K562 (cell line): ENCODE measurements around the gene IL6ST. TPM values are rescaled to one million over a fixed set of nuclear protein-coding genes. Genes with fewer than 3 reads are reported as not detected.

ENCODE experiments used
- ATAC-seq: fragments of 200-7000 bp; cut with Tn5 transposase; 3 replicates; pipeline ENCODE4 v1.9.1; 2020; ENCODE audit warnings: moderate library complexity
- BruUV-seq: library from RNA; stranded (reverse); fragments of 400-500 nt; replicated peaks from 2 replicates; lab custom pipeline; 2021; lab: Mats Ljungman, UMichigan
- CTCF ChIA-PET: fragments of 300-600 bp; formaldehyde crosslinking; extraction: SDS; loops from one replicate; lab custom pipeline; 2021; ENCODE audit warnings: low intra/inter-chr PET ratio; lab: Yijun Ruan, JAX
- POLR2A ChIA-PET: fragments of 300-600, 350-650 bp; sonication (Branson Sonifier 250); formaldehyde crosslinking; extraction: SDS; loops from one replicate; lab custom pipeline; 2021; ENCODE audit warnings: antibody characterized with exemption, inconsistent platforms; lab: Yijun Ruan, JAX
- DNase-seq, 4 experiments: peaks; one replicate each; pipeline versions ENCODE4 v3.0.0 to v3.0.0-alpha.2; 2011 to 2018; ENCODE audit warnings: low spot score in 3 of 4, mixed read lengths in 3 of 4; ENCODE audit errors: extremely low read depth in 1 of 4
- FAIRE-seq: peaks from 2 replicates; lab custom pipeline; 2011; peaks lifted over from hg19 to GRCh38; lab: Jason Lieb, UNC
- H2AFZ ChIP-seq: 2 replicates; pipeline ENCODE4 v1.6.0; 2011; ENCODE audit warnings: low read depth, low read length, control low read depth, inconsistent platforms
- H3K27ac ChIP-seq: fragments of 200-600 bp; 3 replicates; pipeline ENCODE4 v1.8.0; 2011; ENCODE audit warnings: low read depth, mild to moderate bottlenecking, control low read depth, inconsistent platforms, low read length, moderate library complexity, mixed read lengths; ENCODE audit errors: extremely low read depth
- H3K27me3 ChIP-seq, 2 experiments: fragments of 300-600 bp in 1 of 2; 2 replicates in 1 of 2; 3 replicates in 1 of 2; pipeline versions ENCODE4 v1.6.0 to v1.8.0; 2011; ENCODE audit warnings: inconsistent platforms in 2 of 2, low read length in 2 of 2, mild to moderate bottlenecking in 1 of 2, mixed read lengths in 1 of 2, moderate library complexity in 1 of 2; ENCODE audit not compliant: control insufficient read depth in 2 of 2, insufficient read depth in 2 of 2
- H3K36me3 ChIP-seq: fragments of 300-600 bp; 3 replicates; pipeline ENCODE4 v1.8.0; 2011; ENCODE audit warnings: mild to moderate bottlenecking, low read length, inconsistent platforms; ENCODE audit not compliant: control insufficient read depth, insufficient read depth
- H3K4me1 ChIP-seq, 2 experiments: fragments of 200-600 bp in 1 of 2; replicated peaks in 1 of 2; 2 replicates in 1 of 2; 3 replicates in 1 of 2; pipeline versions ENCODE4 v1.5.1 to v1.8.0; 2011; ENCODE audit warnings: inconsistent platforms in 2 of 2, low read length in 2 of 2, mild to moderate bottlenecking in 1 of 2, mixed read lengths in 1 of 2, moderate library complexity in 1 of 2; ENCODE audit not compliant: control insufficient read depth in 2 of 2, insufficient read depth in 2 of 2
- H3K4me2 ChIP-seq: 2 replicates; pipeline ENCODE4 v1.6.1; 2011; ENCODE audit warnings: low read length, control low read depth, inconsistent platforms, mixed read lengths; ENCODE audit not compliant: insufficient read depth
- H3K4me3 ChIP-seq: fragments of 200-600 bp; sonication (generic), shearing (Covaris generic); 2 replicates; pipeline ENCODE4 v1.5.1; 2016; ENCODE audit warnings: control low read depth, inconsistent platforms
- H3K79me2 ChIP-seq: fragments of 200-600 bp; 3 replicates; pipeline ENCODE4 v1.8.0; 2011; ENCODE audit warnings: low read length, inconsistent platforms; ENCODE audit not compliant: control insufficient read depth, insufficient read depth
- H3K9ac ChIP-seq, 2 experiments: 2 replicates each; pipeline versions ENCODE4 v1.6.0 to v1.6.1; 2011; ENCODE audit warnings: low read depth in 2 of 2, low read length in 2 of 2, control low read depth in 1 of 2, inconsistent platforms in 1 of 2, mild to moderate bottlenecking in 1 of 2, mixed read lengths in 1 of 2; ENCODE audit not compliant: insufficient read depth in 1 of 2
- H3K9me1 ChIP-seq: one replicate; pipeline ENCODE4 v1.6.0; 2011; ENCODE audit warnings: inconsistent platforms, mild to moderate bottlenecking, low read length, moderate library complexity; ENCODE audit not compliant: control insufficient read depth, insufficient read depth
- H3K9me3 ChIP-seq: replicated peaks from 2 replicates; pipeline ENCODE4 v1.5.1; 2011; ENCODE audit warnings: low read depth, low read length, inconsistent platforms; ENCODE audit not compliant: control insufficient read depth, insufficient read depth
- H4K20me1 ChIP-seq: replicated peaks from 2 replicates; pipeline ENCODE4 v1.6.1; 2011; ENCODE audit warnings: low read length, inconsistent platforms, mixed read lengths; ENCODE audit not compliant: control insufficient read depth, insufficient read depth
- CXXC5 ChIP-seq: fragments of 250-450 bp; sonication (Bioruptor Pico); IDR thresholded peaks from 2 replicates; pipeline ENCODE4 v1.8.0; 2022; ENCODE audit warnings: inconsistent platforms, mild to moderate bottlenecking, moderate library complexity
- DNMT1 ChIP-seq: fragments of 450-650 bp; IDR thresholded peaks from 2 replicates; pipeline ENCODE4 v1.6.1; 2016; ENCODE audit warnings: antibody characterized with exemption, mild to moderate bottlenecking
- DPF2 ChIP-seq: fragments of 450-650 bp; IDR thresholded peaks from 2 replicates; pipeline ENCODE4 v1.6.1; 2016
- GTF2E2 ChIP-seq: fragments of 200-800 bp; sonication (Bioruptor generic); IDR thresholded peaks from 2 replicates; pipeline ENCODE4 v1.6.1; 2016; ENCODE audit warnings: missing genetic modification characterization, missing compliant biosample characterization
- KDM4B ChIP-seq, 2 experiments: fragments of 450-650 bp in 1 of 2; sonication (generic) in 1 of 2; IDR thresholded peaks; 2 replicates each; pipeline ENCODE4 v1.6.1; 2016 to 2017; ENCODE audit warnings: borderline replicate concordance in 2 of 2, antibody characterized with exemption in 1 of 2, low read depth in 1 of 2, mild to moderate bottlenecking in 1 of 2
- POLR2H ChIP-seq: IDR thresholded peaks from 2 replicates; pipeline ENCODE4 v1.6.1; 2016; ENCODE audit warnings: missing genetic modification characterization, low read depth, mild to moderate bottlenecking, control low read depth, missing compliant biosample characterization, moderate library complexity
- POU5F1 ChIP-seq: fragments of 150-350 bp; IDR thresholded peaks from 2 replicates; pipeline ENCODE4 v1.6.1; 2014; ENCODE audit warnings: borderline replicate concordance, low read length, low read depth, mild to moderate bottlenecking; ENCODE audit not compliant: partially characterized antibody
- PURB ChIP-seq: sonication (generic); formaldehyde crosslinking; IDR thresholded peaks from 2 replicates; pipeline ENCODE4 v1.9.0; 2021; ENCODE audit warnings: low read depth, mild to moderate bottlenecking, missing genetic modification reagents
- RBFOX2 ChIP-seq: fragments of 200-400 bp; formaldehyde crosslinking; IDR thresholded peaks from 2 replicates; pipeline ENCODE4 v1.6.1; 2017; ENCODE audit warnings: low read depth, mild to moderate bottlenecking, low read length, moderate library complexity
- SMAD4 ChIP-seq: fragments of 250-450 bp; sonication (Bioruptor Pico); conservative IDR thresholded peaks from 2 replicates; pipeline ENCODE4 v1.8.0; 2021; ENCODE audit warnings: inconsistent platforms, mild to moderate bottlenecking, moderate library complexity
- TAF15 ChIP-seq: fragments of 200-400 bp; formaldehyde crosslinking; IDR thresholded peaks from 2 replicates; pipeline ENCODE4 v1.6.1; 2017; ENCODE audit warnings: mild to moderate bottlenecking, low read depth, low read length, moderate library complexity
- TEAD4 ChIP-seq, 2 experiments: sonication (generic) in 1 of 2; formaldehyde crosslinking in 1 of 2; IDR thresholded peaks; 2 replicates each; pipeline versions ENCODE4 v1.6.1 to v1.8.0; 2012 to 2022; ENCODE audit warnings: borderline replicate concordance in 1 of 2, inconsistent platforms in 1 of 2, low read length in 1 of 2, mild to moderate bottlenecking in 1 of 2, missing genetic modification reagents in 1 of 2
- TGIF2 ChIP-seq: sonication (generic); formaldehyde crosslinking; IDR thresholded peaks from 2 replicates; pipeline ENCODE4 v1.8.1; 2022; ENCODE audit warnings: mild to moderate bottlenecking, missing genetic modification reagents, moderate library complexity
- XRCC4 ChIP-seq: IDR thresholded peaks from one replicate; pipeline ENCODE4 v1.6.1; 2011; ENCODE audit not compliant: insufficient read depth, insufficient read length; ENCODE audit errors: extremely low read depth
- WGBS: fragments of 100-300 bp; shearing (Covaris generic); methylation state at CpG from one replicate; pipeline ENCODE4 v1.1.6; 2016; ENCODE audit warnings: low coverage, mixed read lengths; ENCODE audit not compliant: insufficient coverage; ENCODE audit errors: missing lambda C conversion rate; 5-methylcytosine and 5-hydroxymethylcytosine counted together
- in situ Hi-C: fragments of 300-500 bp; cut with MboI; formaldehyde crosslinking; loops from 4 replicates; pipeline ENCODE4 v1.15.0; 2018; ENCODE audit warnings: inconsistent platforms, mixed read lengths
- intact Hi-C: fragments of 100-400 bp; cut with micrococcal nuclease; formaldehyde crosslinking; loops from 2 replicates; pipeline ENCODE4 v1.14.2; 2022
- polyA plus RNA-seq, 8 experiments: library from polyadenylated mRNA; depleted of rRNA in 4 of 8; stranded (reverse) in 5 of 8; unstranded in 3 of 8; fragments of >200 nt; fragmentation: Nextera tagmentation in 2 of 8; fragmentation: Illumina TruSeq in 1 of 8; extraction: Ambion mirVana in 2 of 8; extraction: Trizol in 1 of 8; gene quantifications; 2 replicates each; pipeline versions ENCODE4 v1.2.1 to v1.2.3, GENCODE V29; 2011 to 2014; ENCODE audit warnings: inconsistent platforms in 1 of 8, missing spikeins in 1 of 8
- total RNA-seq, 7 experiments: library from RNA; depleted of rRNA in 6 of 7; stranded (reverse); fragments of >200 nt in 6 of 7; fragmentation: Illumina TruSeq in 2 of 7; extraction: Trizol in 2 of 7; gene quantifications; 2 replicates each; pipeline versions ENCODE4 v1.2.1 to v1.2.3, GENCODE V29; 2011 to 2021; ENCODE audit warnings: low replicate concordance in 1 of 7
- TF ChIP-seq, protein P1 (sequence below): sonication (generic); formaldehyde crosslinking; IDR thresholded peaks from 2 replicates; pipeline ENCODE4 v1.8.1; 2023; ENCODE audit warnings: mild to moderate bottlenecking, missing genetic modification reagents

Gene IL6ST
- total and polyA plus RNA-seq, 9 of the 15 experiments (the other 6 are each of a cell fraction or from before 2014, with no cell fraction given) = 2.0 to 27.0 (median 7.9) TPM

DNA sequence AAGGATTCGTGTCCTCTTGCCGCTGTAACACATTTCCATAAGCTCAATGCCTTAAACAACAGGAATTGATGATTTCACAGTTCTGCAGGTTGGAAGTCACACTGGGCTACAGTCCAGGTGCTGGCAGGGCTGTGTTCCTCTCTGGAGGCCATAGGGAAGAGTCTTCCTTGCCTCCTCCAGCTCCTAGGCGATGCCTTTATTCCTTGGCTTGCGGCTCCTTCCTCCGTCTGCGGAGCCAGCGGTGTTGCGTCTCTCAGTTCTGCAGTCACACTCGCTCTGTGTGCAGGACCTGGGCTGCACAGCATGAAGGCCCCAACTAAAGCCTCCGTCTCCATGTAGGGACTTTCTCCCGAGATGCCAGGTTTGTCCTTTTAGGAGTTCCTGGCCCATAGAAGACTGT, 70.0 kb downstream of the IL6ST start (continued):
- TF ChIP-seq TEAD4 (IDR thresholded peaks at IDR 0.05; ENCODE audit: low read length) (no peak), TEAD4 (CRISPR knock-in tag; IDR thresholded peaks at IDR 0.05; ENCODE audit: borderline replicate concordance) (no peak), POU5F1 (no peak), DPF2 (no peak)
- TF ChIP-seq, protein P1, sequence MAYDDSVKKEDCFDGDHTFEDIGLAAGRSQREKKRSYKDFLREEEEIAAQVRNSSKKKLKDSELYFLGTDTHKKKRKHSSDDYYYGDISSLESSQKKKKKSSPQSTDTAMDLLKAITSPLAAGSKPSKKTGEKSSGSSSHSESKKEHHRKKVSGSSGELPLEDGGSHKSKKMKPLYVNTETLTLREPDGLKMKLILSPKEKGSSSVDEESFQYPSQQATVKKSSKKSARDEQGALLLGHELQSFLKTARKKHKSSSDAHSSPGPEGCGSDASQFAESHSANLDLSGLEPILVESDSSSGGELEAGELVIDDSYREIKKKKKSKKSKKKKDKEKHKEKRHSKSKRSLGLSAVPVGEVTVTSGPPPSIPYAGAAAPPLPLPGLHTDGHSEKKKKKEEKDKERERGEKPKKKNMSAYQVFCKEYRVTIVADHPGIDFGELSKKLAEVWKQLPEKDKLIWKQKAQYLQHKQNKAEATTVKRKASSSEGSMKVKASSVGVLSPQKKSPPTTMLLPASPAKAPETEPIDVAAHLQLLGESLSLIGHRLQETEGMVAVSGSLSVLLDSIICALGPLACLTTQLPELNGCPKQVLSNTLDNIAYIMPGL (CRISPR knock-in tag) = no peak

GRCh38 chr5:55923865-55924500, 70.8 kb downstream of the IL6ST start:
- no peaks in the 10 kb centered on the region for H3K36me3 ChIP-seq
- peak overlapping the region; percentile 79 for H2AFZ ChIP-seq
- no peaks in the 10 kb centered on the region for H3K79me2 ChIP-seq
- no peak for FAIRE-seq
- DNase-seq = no peak
- peaks cover 3 to 34% of the 10 kb centered on the region in 2 experiments; a peak in 2 of 5 replicates for H3K27me3 ChIP-seq
- ChIA-PET POLR2A (interaction anchor here (0.6 to 2.5 kb wide), 4 partner anchors 9 to 148 kb away, joined by 3 to 8 read pairs (median 3); no protein-coding TSS in a partner anchor), CTCF (no interaction called here)
- H3K4me2 ChIP-seq = no peak overlapping the region
- TF ChIP-seq PURB (CRISPR knock-in tag) (no peak), RBFOX2 (no peak), TAF15 (no peak), SMAD4 (CRISPR knock-in tag) (no peak), DNMT1 (no peak), XRCC4 (no peak), CXXC5 (no peak), POLR2H (tag) (no peak), TGIF2 (no peak), GTF2E2 (tag) (no peak), KDM4B (IDR thresholded peaks at IDR 0.05; ENCODE audit: borderline replicate concordance in 2 of 2, low read depth in 1 of 2) (no peak)
- H3K9me3 ChIP-seq = no peaks in the 10 kb centered on the region
- H3K4me1 ChIP-seq = peaks cover 4 to 7% of the 10 kb centered on the region in 2 experiments; a peak in 3 of 5 replicates
- peak; percentile 22; the same call in 2 of the 3 replicates for ATAC-seq
- H3K27ac ChIP-seq = no peak overlapping the region
- H3K9me1 ChIP-seq = no peaks in the 10 kb centered on the region
- no peak overlapping the region for H3K4me3 ChIP-seq
- 36% methylated on average over 9 of the region's 9 CpGs for WGBS
- H3K9ac ChIP-seq = no peak overlapping the region
- peaks cover 9% of the 10 kb centered on the region for H4K20me1 ChIP-seq
- intact Hi-C loops (no loop called here), in situ Hi-C loops (no loop called here)
- no TSS peak for BruUV-seq
